Liver (tissue), 9 donors: ENCODE results near the gene CR1. TPM values are rescaled to one million over a fixed set of nuclear protein-coding genes. Genes with fewer than 3 reads are reported as not detected.

Experiments
- DNase-seq: peaks from one replicate; pipeline ENCODE4 v3.0.0-alpha.2; 2017; ENCODE audit warnings: low spot score
- H3K27ac ChIP-seq, 2 donors: one replicate each; pipeline ENCODE4 v1.7.0; 2013; ENCODE audit warnings: inconsistent platforms in 2 of 2, low read length in 2 of 2, control low read depth in 1 of 2, low read depth in 1 of 2, mild to moderate bottlenecking in 1 of 2
- H3K27me3 ChIP-seq, 4 donors: one replicate each; pipeline versions ENCODE4 v1.6.1 to v1.7.0; 2013; ENCODE audit warnings: low read length in 3 of 4, inconsistent platforms in 1 of 4, mild to moderate bottlenecking in 1 of 4, moderate library complexity in 1 of 4; ENCODE audit not compliant: control insufficient read depth in 4 of 4, insufficient read depth in 4 of 4
- H3K36me3 ChIP-seq, 4 donors: one replicate each; pipeline versions ENCODE4 v1.6.1 to v1.7.0; 2013; ENCODE audit warnings: low read length in 3 of 4, mild to moderate bottlenecking in 3 of 4, low read depth in 1 of 4, moderate library complexity in 1 of 4; ENCODE audit not compliant: control insufficient read depth in 4 of 4, insufficient read depth in 3 of 4
- H3K4me1 ChIP-seq, 4 donors: one replicate each; pipeline versions ENCODE4 v1.6.1 to v1.7.0; 2013; ENCODE audit warnings: low read length in 3 of 4, mild to moderate bottlenecking in 3 of 4, moderate library complexity in 1 of 4; ENCODE audit not compliant: control insufficient read depth in 4 of 4, insufficient read depth in 4 of 4
- H3K4me3 ChIP-seq, 3 donors: one replicate each; pipeline versions ENCODE4 v1.6.1 to v1.7.0; 2013; ENCODE audit warnings: low read length in 3 of 3, control low read depth in 1 of 3, low read depth in 1 of 3, mild to moderate bottlenecking in 1 of 3
- H3K9ac ChIP-seq, 2 donors: one replicate each; pipeline ENCODE4 v1.7.0; 2013; ENCODE audit warnings: low read length in 2 of 2, mild to moderate bottlenecking in 2 of 2, moderate library complexity in 2 of 2, control low read depth in 1 of 2, low read depth in 1 of 2
- H3K9me3 ChIP-seq, 4 donors: one replicate each; pipeline versions ENCODE4 v1.6.1 to v1.7.0; 2013; ENCODE audit warnings: low read length in 3 of 4; ENCODE audit not compliant: control insufficient read depth in 4 of 4
- EGR1 ChIP-seq, 2 donors: IDR thresholded peaks; 2 replicates each; pipeline ENCODE4 v1.6.1; 2016 to 2018; ENCODE audit warnings: antibody characterized with exemption in 2 of 2, low read depth in 2 of 2
- FOXA1 ChIP-seq: IDR thresholded peaks from 2 replicates; pipeline ENCODE4 v1.6.1; 2016; ENCODE audit warnings: antibody characterized with exemption
- FOXA2 ChIP-seq: IDR thresholded peaks from 2 replicates; pipeline ENCODE4 v1.6.1; 2016; ENCODE audit warnings: antibody characterized with exemption
- GABPA ChIP-seq, 2 donors: IDR thresholded peaks in 1 of 2; conservative IDR thresholded peaks in 1 of 2; 2 replicates each; pipeline ENCODE4 v1.6.1; 2016; ENCODE audit warnings: antibody characterized with exemption in 2 of 2, mild to moderate bottlenecking in 1 of 2, moderate library complexity in 1 of 2
- HNF4A ChIP-seq, 2 donors: conservative IDR thresholded peaks; 2 replicates each; pipeline ENCODE4 v1.6.1; 2016; ENCODE audit warnings: antibody characterized with exemption in 2 of 2, mild to moderate bottlenecking in 2 of 2
- HNF4G ChIP-seq: IDR thresholded peaks from 2 replicates; pipeline ENCODE4 v1.6.1; 2016; ENCODE audit warnings: antibody characterized with exemption
- JUND ChIP-seq, 2 donors: IDR thresholded peaks; 2 replicates each; pipeline ENCODE4 v1.6.1; 2016; ENCODE audit warnings: antibody characterized with exemption in 2 of 2
- NR2F2 ChIP-seq: IDR thresholded peaks from 2 replicates; pipeline ENCODE4 v1.6.1; 2016; ENCODE audit warnings: antibody characterized with exemption
- RXRA ChIP-seq, 2 donors: IDR thresholded peaks; 2 replicates each; pipeline ENCODE4 v1.6.1; 2017 to 2018; ENCODE audit warnings: antibody characterized with exemption in 2 of 2, mild to moderate bottlenecking in 1 of 2
- SP1 ChIP-seq: IDR thresholded peaks from 2 replicates; pipeline ENCODE4 v1.6.1; 2018; ENCODE audit warnings: antibody characterized with exemption, mild to moderate bottlenecking
- TAF1 ChIP-seq: conservative IDR thresholded peaks from 2 replicates; pipeline ENCODE4 v1.6.1; 2016; ENCODE audit warnings: antibody characterized with exemption, mild to moderate bottlenecking
- YY1 ChIP-seq: IDR thresholded peaks from 2 replicates; pipeline ENCODE4 v1.6.1; 2016; ENCODE audit warnings: antibody characterized with exemption, mild to moderate bottlenecking
- WGBS: extraction: QIAGEN DNeasy Blood & Tissue Kit; methylation state at CpG from one replicate; pipeline ENCODE4 v1.1.7; 2013; 5-methylcytosine and 5-hydroxymethylcytosine counted together
- polyA plus RNA-seq, 2 donors: library from polyadenylated mRNA; stranded (reverse) in 1 of 2; unstranded in 1 of 2; fragments of 200-250 nt in 1 of 2; fragments of >200 nt in 1 of 2; fragmentation: Nextera tagmentation in 1 of 2; extraction: Ambion mirVana in 1 of 2; gene quantifications; one replicate each; pipeline versions ENCODE4 v1.2.1 to v1.2.3, GENCODE V29; 2013 to 2015
- total RNA-seq, 2 donors: library from RNA; depleted of rRNA; stranded (reverse); fragments of >200 nt; gene quantifications; one replicate each; pipeline ENCODE4 v1.2.3, GENCODE V29; 2014
- TF ChIP-seq, protein P1 (sequence below): IDR thresholded peaks from 2 replicates; pipeline ENCODE4 v1.6.1; 2016; ENCODE audit warnings: antibody characterized with exemption
- TF ChIP-seq, protein P2 (sequence below): fragments of 150-350 bp; IDR thresholded peaks from 2 replicates; pipeline ENCODE4 v1.5.1; 2017; ENCODE audit warnings: improper control_type of control experiment, low read depth, low read length; ENCODE audit not compliant: missing input control
- TF ChIP-seq, protein P3 (sequence below): IDR thresholded peaks from 2 replicates; pipeline ENCODE4 v1.6.1; 2016; ENCODE audit warnings: antibody characterized with exemption
- TF ChIP-seq, protein P4 (sequence below): IDR thresholded peaks from 2 replicates; pipeline ENCODE4 v1.6.1; 2016; ENCODE audit warnings: antibody characterized with exemption
- TF ChIP-seq, protein P5 (sequence below): IDR thresholded peaks from 2 replicates; pipeline ENCODE4 v1.6.1; 2016; ENCODE audit warnings: antibody characterized with exemption, mild to moderate bottlenecking
- donor health status: healthy.
- donor health status: healthy.
- donor health status: healthy.
- donor health status: healthy.
- donor health status: healthy.

CR1 gene
- total and polyA plus RNA-seq, 4 donors = 0.78 to 16.7 (median 7.4) TPM

DNA sequence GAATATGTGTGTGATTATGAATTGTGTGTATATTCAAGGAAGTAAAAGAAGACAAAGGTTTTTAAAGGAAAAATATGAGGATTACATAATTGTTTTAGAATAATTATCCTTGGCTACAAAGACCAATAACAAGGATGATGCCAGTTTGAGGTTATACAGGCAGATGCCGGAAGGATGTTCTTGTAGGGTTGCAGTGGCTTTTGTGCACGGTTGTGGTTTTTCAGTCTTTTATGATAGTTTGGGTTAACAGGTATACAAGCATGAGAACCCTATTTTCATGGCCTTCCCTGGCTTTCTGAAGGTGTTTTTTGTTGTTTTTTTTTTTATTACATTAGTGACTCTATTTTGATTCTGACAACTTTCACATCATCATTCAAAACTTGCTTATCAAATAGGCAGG lies 36.9 kb upstream of the CR1 start:
- no peak for DNase-seq
- Histone ChIP-seq H3K4me1 (peaks cover 5 to 9% (median 8%) of the 10 kb centered on the region in 4 donors), H3K27me3 (peaks cover 0 to 4% (median 0%) of the 10 kb centered on the region in 4 donors), H3K9me3 (no peaks in the 10 kb centered on the region), H3K27ac (no peak overlapping the region), H3K4me3 (no peak overlapping the region), H3K9ac (no peak overlapping the region), H3K36me3 (no peaks in the 10 kb centered on the region)
- TF ChIP-seq YY1 (no peak), NR2F2 (no peak), EGR1 (IDR thresholded peaks at IDR 0.05; ENCODE audit: low read depth in 2 of 2) (no peak), RXRA (IDR thresholded peaks at IDR 0.05) (no peak), JUND (IDR thresholded peaks at IDR 0.05) (no peak), GABPA (IDR thresholded peaks at IDR 0.05 in 1 of 2, conservative IDR thresholded peaks at IDR 0.05 in 1 of 2) (no peak)
- TF ChIP-seq, protein P1, sequence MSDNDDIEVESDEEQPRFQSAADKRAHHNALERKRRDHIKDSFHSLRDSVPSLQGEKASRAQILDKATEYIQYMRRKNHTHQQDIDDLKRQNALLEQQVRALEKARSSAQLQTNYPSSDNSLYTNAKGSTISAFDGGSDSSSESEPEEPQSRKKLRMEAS = no peak
- 92% methylated on average over 2 of the region's 2 CpGs for WGBS

DNA sequence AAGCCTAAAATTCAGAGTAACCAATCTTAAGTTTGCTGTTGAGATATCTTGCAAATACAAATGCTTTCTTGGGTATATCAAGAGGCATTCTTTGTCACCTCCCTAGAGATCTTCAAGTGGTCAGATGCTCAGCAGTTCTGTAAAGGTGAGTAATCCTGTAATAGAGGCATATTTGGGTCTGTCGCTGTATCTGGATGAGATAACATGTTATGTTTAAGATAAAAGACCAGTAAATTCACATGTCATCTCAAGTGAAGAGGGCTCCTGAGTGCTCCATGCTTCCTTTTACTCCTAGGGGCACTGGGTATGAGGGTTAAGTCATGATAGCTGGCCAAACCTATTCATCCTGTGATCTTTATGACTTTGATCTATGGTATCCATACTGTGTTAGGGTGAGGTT lies 34.3 kb upstream of the CR1 start:
- TF ChIP-seq SP1 (no peak), YY1 (no peak), TAF1 (no peak), HNF4A (conservative IDR thresholded peaks at IDR 0.05) (no peak)
- TF ChIP-seq, protein P2, sequence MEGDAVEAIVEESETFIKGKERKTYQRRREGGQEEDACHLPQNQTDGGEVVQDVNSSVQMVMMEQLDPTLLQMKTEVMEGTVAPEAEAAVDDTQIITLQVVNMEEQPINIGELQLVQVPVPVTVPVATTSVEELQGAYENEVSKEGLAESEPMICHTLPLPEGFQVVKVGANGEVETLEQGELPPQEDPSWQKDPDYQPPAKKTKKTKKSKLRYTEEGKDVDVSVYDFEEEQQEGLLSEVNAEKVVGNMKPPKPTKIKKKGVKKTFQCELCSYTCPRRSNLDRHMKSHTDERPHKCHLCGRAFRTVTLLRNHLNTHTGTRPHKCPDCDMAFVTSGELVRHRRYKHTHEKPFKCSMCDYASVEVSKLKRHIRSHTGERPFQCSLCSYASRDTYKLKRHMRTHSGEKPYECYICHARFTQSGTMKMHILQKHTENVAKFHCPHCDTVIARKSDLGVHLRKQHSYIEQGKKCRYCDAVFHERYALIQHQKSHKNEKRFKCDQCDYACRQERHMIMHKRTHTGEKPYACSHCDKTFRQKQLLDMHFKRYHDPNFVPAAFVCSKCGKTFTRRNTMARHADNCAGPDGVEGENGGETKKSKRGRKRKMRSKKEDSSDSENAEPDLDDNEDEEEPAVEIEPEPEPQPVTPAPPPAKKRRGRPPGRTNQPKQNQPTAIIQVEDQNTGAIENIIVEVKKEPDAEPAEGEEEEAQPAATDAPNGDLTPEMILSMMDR = no peak

DNA sequence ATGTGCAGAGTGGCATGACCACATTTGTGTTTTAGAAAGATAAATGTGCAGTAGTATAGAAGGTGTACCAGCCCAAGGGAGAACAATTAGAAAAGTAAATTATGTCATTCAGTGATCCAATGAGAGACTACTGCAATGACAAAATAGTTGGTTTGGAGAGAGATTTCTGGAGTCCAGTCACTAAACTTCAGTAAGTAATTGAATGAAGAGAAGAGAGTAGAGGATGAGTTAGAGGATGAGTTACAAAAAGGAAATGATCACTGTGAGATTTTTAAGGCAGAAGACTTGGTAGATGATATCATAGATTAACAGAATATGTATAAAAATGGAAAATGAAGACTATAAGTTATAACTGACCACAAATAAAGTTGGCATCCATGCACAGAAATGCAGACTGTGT lies 33.4 kb upstream of the CR1 start:
- H3K27ac ChIP-seq = no peak overlapping the region
- TF ChIP-seq, protein P1 = no peak
- TF ChIP-seq, protein P3, sequence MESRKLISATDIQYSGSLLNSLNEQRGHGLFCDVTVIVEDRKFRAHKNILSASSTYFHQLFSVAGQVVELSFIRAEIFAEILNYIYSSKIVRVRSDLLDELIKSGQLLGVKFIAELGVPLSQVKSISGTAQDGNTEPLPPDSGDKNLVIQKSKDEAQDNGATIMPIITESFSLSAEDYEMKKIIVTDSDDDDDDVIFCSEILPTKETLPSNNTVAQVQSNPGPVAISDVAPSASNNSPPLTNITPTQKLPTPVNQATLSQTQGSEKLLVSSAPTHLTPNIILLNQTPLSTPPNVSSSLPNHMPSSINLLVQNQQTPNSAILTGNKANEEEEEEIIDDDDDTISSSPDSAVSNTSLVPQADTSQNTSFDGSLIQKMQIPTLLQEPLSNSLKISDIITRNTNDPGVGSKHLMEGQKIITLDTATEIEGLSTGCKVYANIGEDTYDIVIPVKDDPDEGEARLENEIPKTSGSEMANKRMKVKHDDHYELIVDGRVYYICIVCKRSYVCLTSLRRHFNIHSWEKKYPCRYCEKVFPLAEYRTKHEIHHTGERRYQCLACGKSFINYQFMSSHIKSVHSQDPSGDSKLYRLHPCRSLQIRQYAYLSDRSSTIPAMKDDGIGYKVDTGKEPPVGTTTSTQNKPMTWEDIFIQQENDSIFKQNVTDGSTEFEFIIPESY = no peak
- no peak for TF ChIP-seq GABPA (IDR thresholded peaks at IDR 0.05 in 1 of 2, conservative IDR thresholded peaks at IDR 0.05 in 1 of 2)
- TF ChIP-seq EGR1 (IDR thresholded peaks at IDR 0.05; ENCODE audit: low read depth in 2 of 2) = no peak
- no peak for TF ChIP-seq HNF4A (conservative IDR thresholded peaks at IDR 0.05)
- TF ChIP-seq, protein P4, sequence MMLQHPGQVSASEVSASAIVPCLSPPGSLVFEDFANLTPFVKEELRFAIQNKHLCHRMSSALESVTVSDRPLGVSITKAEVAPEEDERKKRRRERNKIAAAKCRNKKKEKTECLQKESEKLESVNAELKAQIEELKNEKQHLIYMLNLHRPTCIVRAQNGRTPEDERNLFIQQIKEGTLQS = no peak
- no peak for TF ChIP-seq FOXA1
- no peak for TF ChIP-seq SP1
- TF ChIP-seq HNF4G = no peak
- no peak for TF ChIP-seq TAF1
- TF ChIP-seq YY1 = no peak
- no peak for TF ChIP-seq NR2F2
- TF ChIP-seq, protein P5, sequence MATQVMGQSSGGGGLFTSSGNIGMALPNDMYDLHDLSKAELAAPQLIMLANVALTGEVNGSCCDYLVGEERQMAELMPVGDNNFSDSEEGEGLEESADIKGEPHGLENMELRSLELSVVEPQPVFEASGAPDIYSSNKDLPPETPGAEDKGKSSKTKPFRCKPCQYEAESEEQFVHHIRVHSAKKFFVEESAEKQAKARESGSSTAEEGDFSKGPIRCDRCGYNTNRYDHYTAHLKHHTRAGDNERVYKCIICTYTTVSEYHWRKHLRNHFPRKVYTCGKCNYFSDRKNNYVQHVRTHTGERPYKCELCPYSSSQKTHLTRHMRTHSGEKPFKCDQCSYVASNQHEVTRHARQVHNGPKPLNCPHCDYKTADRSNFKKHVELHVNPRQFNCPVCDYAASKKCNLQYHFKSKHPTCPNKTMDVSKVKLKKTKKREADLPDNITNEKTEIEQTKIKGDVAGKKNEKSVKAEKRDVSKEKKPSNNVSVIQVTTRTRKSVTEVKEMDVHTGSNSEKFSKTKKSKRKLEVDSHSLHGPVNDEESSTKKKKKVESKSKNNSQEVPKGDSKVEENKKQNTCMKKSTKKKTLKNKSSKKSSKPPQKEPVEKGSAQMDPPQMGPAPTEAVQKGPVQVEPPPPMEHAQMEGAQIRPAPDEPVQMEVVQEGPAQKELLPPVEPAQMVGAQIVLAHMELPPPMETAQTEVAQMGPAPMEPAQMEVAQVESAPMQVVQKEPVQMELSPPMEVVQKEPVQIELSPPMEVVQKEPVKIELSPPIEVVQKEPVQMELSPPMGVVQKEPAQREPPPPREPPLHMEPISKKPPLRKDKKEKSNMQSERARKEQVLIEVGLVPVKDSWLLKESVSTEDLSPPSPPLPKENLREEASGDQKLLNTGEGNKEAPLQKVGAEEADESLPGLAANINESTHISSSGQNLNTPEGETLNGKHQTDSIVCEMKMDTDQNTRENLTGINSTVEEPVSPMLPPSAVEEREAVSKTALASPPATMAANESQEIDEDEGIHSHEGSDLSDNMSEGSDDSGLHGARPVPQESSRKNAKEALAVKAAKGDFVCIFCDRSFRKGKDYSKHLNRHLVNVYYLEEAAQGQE = no peak
- TF ChIP-seq, protein P2 = no peak
- TF ChIP-seq FOXA2 = no peak
- no peak overlapping the region for H3K9ac ChIP-seq
- no peaks in the 10 kb centered on the region for H3K4me1 ChIP-seq
- H3K4me3 ChIP-seq = no peak overlapping the region
- no peaks in the 10 kb centered on the region for H3K36me3 ChIP-seq
- peaks cover 0 to 3% (median under 1%) of the 10 kb centered on the region in 4 donors for H3K27me3 ChIP-seq
- H3K9me3 ChIP-seq = no peaks in the 10 kb centered on the region
- no peak for DNase-seq

More for the DNA sequence above, 34.3 kb upstream of the CR1 start:
- Histone ChIP-seq H3K27ac (no peak overlapping the region), H3K4me3 (no peak overlapping the region), H3K9me3 (no peaks in the 10 kb centered on the region), H3K27me3 (peaks cover 0 to 3% (median under 1%) of the 10 kb centered on the region in 4 donors), H3K9ac (no peak overlapping the region), H3K36me3 (no peaks in the 10 kb centered on the region), H3K4me1 (no peaks in the 10 kb centered on the region)
- WGBS = 88% methylated on average over 1 of the region's 1 CpG
- DNase-seq = no peak
